CD4-positive, CD25-positive, alpha-beta regulatory T cell (primary cell): Measurements from ENCODE around the gene ATE1. TPM values are rescaled to one million over a fixed set of nuclear protein-coding genes. Genes with fewer than 3 reads are reported as not detected.
A peak's percentile ranks its signal among the peaks of the same experiment; 100 is the strongest.
"Not testable (repeated sequence)": the region's sequence is repeated elsewhere in the genome, so short reads cannot be mapped to it uniquely, and the experiment has no call there.

Experiments
- ATAC-seq, 2 donors: fragments of 150-1000 bp; cut with Tn5 transposase; one replicate each; pipeline ENCODE4 v1.10.0; 2021; ENCODE audit warnings: low read depth in 2 of 2, moderate number of reproducible peaks in 2 of 2, moderate library complexity in 1 of 2
- DNase-seq, 3 donors: peaks; one replicate each; pipeline versions ENCODE4 v3.0.0 to v3.0.0-alpha.2; 2012 to 2022; ENCODE audit warnings: mixed read lengths in 1 of 3
- H3K27ac ChIP-seq: one replicate; pipeline ENCODE4 v1.7.0; 2013; ENCODE audit warnings: mild to moderate bottlenecking, low read length; ENCODE audit not compliant: insufficient read depth, poor library complexity, severe bottlenecking
- H3K27me3 ChIP-seq: one replicate; pipeline ENCODE4 v1.7.0; 2013; ENCODE audit warnings: low read length; ENCODE audit not compliant: control insufficient read depth, insufficient read depth
- H3K36me3 ChIP-seq: one replicate; pipeline ENCODE4 v1.7.0; 2013; ENCODE audit warnings: mild to moderate bottlenecking, low read length, moderate library complexity; ENCODE audit not compliant: control insufficient read depth, insufficient read depth
- H3K4me1 ChIP-seq: 2 replicates; pipeline ENCODE4 v1.7.0; 2013; ENCODE audit warnings: mild to moderate bottlenecking, low read length; ENCODE audit not compliant: insufficient read depth, control insufficient read depth, poor library complexity, severe bottlenecking
- H3K4me3 ChIP-seq: one replicate; pipeline ENCODE4 v1.7.0; 2013; ENCODE audit warnings: low read depth, mild to moderate bottlenecking, low read length, moderate library complexity
- H3K9me3 ChIP-seq, 2 experiments: 1 replicate in 1 of 2; 2 replicates in 1 of 2; pipeline ENCODE4 v1.7.0; 2013; ENCODE audit warnings: low read length in 2 of 2, mild to moderate bottlenecking in 1 of 2, moderate library complexity in 1 of 2; ENCODE audit not compliant: control insufficient read depth in 2 of 2
- H3K27ac Mint-ChIP-seq, 3 donors: one replicate each; pipeline ENCODE4 v1.8.0; 2020 to 2022; ENCODE audit warnings: mild to moderate bottlenecking in 3 of 3, mixed read lengths in 3 of 3, moderate library complexity in 2 of 3
- H3K27me3 Mint-ChIP-seq: one replicate; pipeline ENCODE4 v1.8.0; 2022; ENCODE audit warnings: mild to moderate bottlenecking, mixed read lengths
- H3K36me3 Mint-ChIP-seq: one replicate; pipeline ENCODE4 v1.8.0; 2020; ENCODE audit warnings: mixed read lengths
- H3K4me1 Mint-ChIP-seq, 4 donors: one replicate each; pipeline ENCODE4 v1.8.0; 2020 to 2022; ENCODE audit warnings: mixed read lengths in 4 of 4, mild to moderate bottlenecking in 1 of 4
- H3K4me3 Mint-ChIP-seq, 4 donors: one replicate each; pipeline ENCODE4 v1.8.0; 2020 to 2022; ENCODE audit warnings: mild to moderate bottlenecking in 4 of 4, mixed read lengths in 4 of 4, moderate library complexity in 3 of 4
- H3K9me3 Mint-ChIP-seq, 7 donors: one replicate each; pipeline ENCODE4 v1.8.0; 2020 to 2022; ENCODE audit warnings: mixed read lengths in 7 of 7, mild to moderate bottlenecking in 3 of 7, moderate library complexity in 2 of 7
- polyA plus RNA-seq, 4 donors: library from polyadenylated mRNA; unstranded; fragments of 300-500 nt; fragmentation: Illumina TruSeq; gene quantifications; one replicate each; pipeline ENCODE4 v1.2.3, GENCODE V29; 2021
- total RNA-seq: library from RNA; stranded (reverse); gene quantifications from one replicate; pipeline ENCODE4 v1.2.3, GENCODE V29; 2022

ATE1 gene
- total and polyA plus RNA-seq, 5 donors from 2014 or later = 29.9 to 39.5 (median 34.5) TPM

DNA sequence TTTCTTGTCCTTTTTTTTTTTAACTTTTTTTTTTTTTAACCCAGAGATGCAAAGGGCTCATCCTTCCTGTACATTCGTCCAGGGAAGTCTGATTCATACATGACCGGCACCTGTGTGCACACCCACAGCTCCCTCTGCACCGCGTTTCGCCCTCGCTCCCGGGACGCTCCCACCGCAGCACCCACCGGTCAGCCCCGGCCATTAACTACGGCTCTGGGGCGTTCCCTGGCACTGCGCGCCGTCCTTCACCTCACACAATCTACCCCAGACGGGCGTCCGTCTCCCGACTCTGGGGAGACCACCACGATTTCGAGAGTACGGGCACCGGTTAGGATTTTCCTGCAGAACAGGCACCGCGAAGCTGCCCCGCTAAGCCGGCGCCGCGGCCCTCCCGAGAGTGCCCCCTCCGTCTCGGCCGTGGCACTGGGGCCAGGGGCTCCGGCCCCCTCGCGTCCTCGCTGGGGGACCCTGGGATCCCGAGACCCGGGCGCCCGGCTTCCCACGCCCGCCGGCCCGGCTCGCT is 452 bp downstream of the ATE1 start:
- peaks cover 7% of the 10 kb centered on the region for H3K36me3 Mint-ChIP-seq
- peak overlapping the region; percentile 90 to 99 (median 92) for H3K4me3 Mint-ChIP-seq
- Histone ChIP-seq H3K4me3 (peak overlapping the region; percentile 95), H3K9me3 (no peaks in the 10 kb centered on the region), H3K27ac (peak overlapping the region; percentile 85), H3K4me1 (peaks cover 21% of the 10 kb centered on the region), H3K27me3 (no peaks in the 10 kb centered on the region), H3K36me3 (no peaks in the 10 kb centered on the region)
- DNase-seq = peak in 2 of 3 donors; percentile 2 to 46
- peaks cover 16 to 50% (median 32%) of the 10 kb centered on the region in 4 donors for H3K4me1 Mint-ChIP-seq
- peak overlapping the region; percentile 71 to 91 (median 89) for H3K27ac Mint-ChIP-seq
- no peaks in the 10 kb centered on the region for H3K27me3 Mint-ChIP-seq
- H3K9me3 Mint-ChIP-seq = peaks cover 0 to 3% (median 0%) of the 10 kb centered on the region in 7 donors
- ATAC-seq = peak; percentile 7 to 9

DNA sequence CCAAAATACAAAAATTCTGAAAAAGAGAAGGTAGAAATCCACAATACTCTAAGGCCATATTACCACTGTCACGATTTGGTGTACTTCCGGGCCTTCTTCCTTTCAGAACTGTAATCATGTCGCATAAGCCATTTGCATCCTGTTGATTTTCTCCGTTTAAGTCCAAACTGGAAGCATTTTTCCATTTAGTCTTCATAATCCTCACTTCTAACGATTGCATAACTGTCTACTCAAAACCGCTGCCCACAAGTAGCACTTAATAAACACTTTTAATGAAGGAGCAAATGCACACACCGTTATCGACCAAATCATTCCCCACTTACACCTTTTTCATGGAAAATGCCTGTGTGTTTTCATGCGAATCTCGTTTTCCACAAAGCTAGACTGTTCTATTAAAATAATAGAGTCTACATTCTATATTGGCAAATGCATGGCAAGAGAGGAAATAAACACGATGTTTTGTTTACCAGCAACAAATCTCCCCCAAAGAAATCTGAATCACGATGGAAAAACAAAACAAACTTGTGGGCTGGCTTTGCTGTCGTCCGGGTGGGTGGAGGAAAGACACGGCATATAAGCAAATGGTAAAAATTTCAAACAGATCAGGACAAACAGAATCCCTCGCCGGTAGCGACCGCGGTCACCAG is 1.0 kb downstream of the ATE1 start:
- Histone ChIP-seq H3K27ac (peak overlapping the region; percentile 85), H3K9me3 (no peaks in the 10 kb centered on the region), H3K36me3 (no peaks in the 10 kb centered on the region), H3K27me3 (no peaks in the 10 kb centered on the region), H3K4me1 (peaks cover 21% of the 10 kb centered on the region), H3K4me3 (peak overlapping the region; percentile 95)
- DNase-seq (peak in 1 of 3 donors; percentile 34), ATAC-seq (no peak)
- Mint-ChIP-seq H3K4me1 (peaks cover 19 to 50% (median 30%) of the 10 kb centered on the region in 4 donors), H3K27me3 (no peaks in the 10 kb centered on the region), H3K36me3 (peaks cover 7% of the 10 kb centered on the region), H3K9me3 (peaks cover 0 to 3% (median 0%) of the 10 kb centered on the region in 7 donors), H3K4me3 (peak overlapping the region; percentile 90 to 99 (median 92)), H3K27ac (peak overlapping the region; percentile 71 to 91 (median 89))

DNA sequence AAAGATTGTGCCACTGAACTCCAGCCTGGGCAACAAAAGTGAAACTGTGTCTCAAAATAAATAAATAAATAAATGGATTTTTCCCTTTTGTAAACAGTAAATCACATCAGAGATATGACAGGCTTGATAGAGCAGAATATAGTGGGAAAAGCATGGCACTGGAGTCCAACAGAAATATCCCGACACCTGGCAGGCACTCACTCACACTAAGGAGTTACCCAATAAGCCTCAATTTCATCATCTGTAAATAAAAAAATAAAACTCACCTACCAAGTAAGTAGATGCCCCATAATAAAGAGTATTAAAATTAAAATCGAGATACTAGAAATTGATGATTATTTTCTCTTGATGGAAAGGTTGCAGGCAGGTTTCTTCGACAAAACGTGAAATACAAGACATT is 1.7 kb downstream of the ATE1 start:
- no peaks in the 10 kb centered on the region for H3K27me3 Mint-ChIP-seq
- peak overlapping the region in 1 of 3 donors; percentile 94 for H3K27ac Mint-ChIP-seq
- Histone ChIP-seq H3K4me1 (peaks cover 21% of the 10 kb centered on the region), H3K9me3 (no peaks in the 10 kb centered on the region), H3K36me3 (peaks cover 3% of the 10 kb centered on the region), H3K27me3 (no peaks in the 10 kb centered on the region), H3K27ac (no peak overlapping the region), H3K4me3 (peak overlapping the region; percentile 95)
- peaks cover 0 to 3% (median 0%) of the 10 kb centered on the region in 7 donors for H3K9me3 Mint-ChIP-seq
- H3K36me3 Mint-ChIP-seq = peaks cover 7% of the 10 kb centered on the region
- no peak for DNase-seq
- peak overlapping the region in 2 of 4 donors; percentile 90 to 92 for H3K4me3 Mint-ChIP-seq
- peaks cover 19 to 50% (median 29%) of the 10 kb centered on the region in 4 donors for H3K4me1 Mint-ChIP-seq
- no peak for ATAC-seq

- Mint-ChIP-seq H3K27ac (no peak overlapping the region), H3K9me3 (peaks cover 0 to 3% (median 0%) of the 10 kb centered on the region in 7 donors), H3K27me3 (no peaks in the 10 kb centered on the region), H3K36me3 (peaks cover 23% of the 10 kb centered on the region), H3K4me3 (no peak overlapping the region), H3K4me1 (peaks cover 8 to 32% (median 18%) of the 10 kb centered on the region in 4 donors)
- no peaks in the 10 kb centered on the region for H3K27me3 ChIP-seq
- no peak overlapping the region for H3K4me3 ChIP-seq
- peaks cover 6% of the 10 kb centered on the region for H3K4me1 ChIP-seq
- no peak overlapping the region for H3K27ac ChIP-seq
- no peak for DNase-seq
- no peaks in the 10 kb centered on the region for H3K9me3 ChIP-seq
- peaks cover 8% of the 10 kb centered on the region for H3K36me3 ChIP-seq
- no peak for ATAC-seq
Measured at GRCh38 chr10:121921238-121921931, 6.4 kb downstream of the ATE1 start.

DNA sequence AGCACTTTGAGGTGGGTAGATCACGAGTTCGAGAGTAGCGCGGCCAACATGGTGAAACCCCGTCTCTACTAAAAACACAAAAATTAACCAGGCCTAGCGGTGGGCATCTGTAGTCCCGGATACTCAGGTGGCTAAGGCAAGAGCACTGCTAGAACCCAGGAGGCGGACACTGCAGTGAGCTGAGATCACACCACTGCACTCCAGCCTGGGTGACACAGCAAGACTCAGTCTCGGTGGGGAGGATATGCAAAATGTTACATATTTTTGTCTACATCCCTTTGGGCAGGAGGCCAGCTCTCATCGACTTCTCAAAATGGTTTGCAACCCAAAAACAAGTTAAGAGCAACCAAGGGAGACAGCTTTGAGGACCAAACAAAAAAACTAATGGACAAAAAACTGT is 8.2 kb downstream of the ATE1 start:
- H3K27ac Mint-ChIP-seq = no peak overlapping the region
- Histone ChIP-seq H3K36me3 (peaks cover 10% of the 10 kb centered on the region), H3K4me3 (no peak overlapping the region), H3K27ac (no peak overlapping the region), H3K4me1 (no peaks in the 10 kb centered on the region), H3K9me3 (no peaks in the 10 kb centered on the region), H3K27me3 (no peaks in the 10 kb centered on the region)
- H3K4me3 Mint-ChIP-seq = no peak overlapping the region
- H3K27me3 Mint-ChIP-seq = no peaks in the 10 kb centered on the region
- no peak for ATAC-seq
- peaks cover 13 to 19% (median 17%) of the 10 kb centered on the region in 4 donors for H3K4me1 Mint-ChIP-seq
- DNase-seq = no peak
- peaks cover 0 to 3% (median 0%) of the 10 kb centered on the region in 7 donors for H3K9me3 Mint-ChIP-seq
- peaks cover 33% of the 10 kb centered on the region for H3K36me3 Mint-ChIP-seq

- not testable (repeated sequence) for DNase-seq, H3K9me3 ChIP-seq, H3K4me1 ChIP-seq, H3K27me3 ChIP-seq, H3K27ac Mint-ChIP-seq, H3K27me3 Mint-ChIP-seq, ATAC-seq, H3K9me3 Mint-ChIP-seq, H3K4me3 Mint-ChIP-seq, H3K27ac ChIP-seq, H3K4me3 ChIP-seq
- H3K4me1 Mint-ChIP-seq = peaks cover 12 to 19% (median 16%) of the 10 kb centered on the region in 4 donors
- peaks cover 12% of the 10 kb centered on the region for H3K36me3 ChIP-seq
- H3K36me3 Mint-ChIP-seq = peaks cover 37% of the 10 kb centered on the region
Measured at GRCh38 chr10:121918800-121919199, 9.0 kb downstream of the ATE1 start.

GRCh38 chr10:121914661-121915060 is 13.2 kb downstream of the ATE1 start:
- Histone ChIP-seq H3K9me3 (no peaks in the 10 kb centered on the region), H3K27ac (no peak overlapping the region), H3K36me3 (peaks cover 20% of the 10 kb centered on the region), H3K4me1 (no peaks in the 10 kb centered on the region), H3K27me3 (no peaks in the 10 kb centered on the region), H3K4me3 (no peak overlapping the region)
- peak overlapping the region in 1 of 3 donors; percentile 46 for H3K27ac Mint-ChIP-seq
- H3K9me3 Mint-ChIP-seq = no peaks in the 10 kb centered on the region
- no peak for ATAC-seq
- no peak for DNase-seq
- H3K36me3 Mint-ChIP-seq = peaks cover 33% of the 10 kb centered on the region
- no peak overlapping the region for H3K4me3 Mint-ChIP-seq
- peaks cover 6 to 13% (median 11%) of the 10 kb centered on the region in 4 donors for H3K4me1 Mint-ChIP-seq
- H3K27me3 Mint-ChIP-seq = no peaks in the 10 kb centered on the region
